HepG2 (cell line): ENCODE results near the gene MLLT1. TPM values are rescaled to one million over a fixed set of nuclear protein-coding genes. Genes with fewer than 3 reads are reported as not detected.

Experiments used
- ATAC-seq: fragments of 200-7000 bp; cut with Tn5 transposase; 3 replicates; pipeline ENCODE4 v1.9.1; 2020; ENCODE audit warnings: mild to moderate bottlenecking, moderate library complexity
- BruUV-seq: library from RNA; stranded (reverse); fragments of 400-500 nt; replicated peaks from 2 replicates; lab custom pipeline; 2021; lab: Mats Ljungman, UMichigan
- CTCF ChIA-PET: fragments of 300-600 bp; formaldehyde crosslinking; extraction: SDS; loops from one replicate; lab custom pipeline; 2021; ENCODE audit warnings: low total read pairs, inconsistent platforms, low intra/inter-chr PET ratio; lab: Yijun Ruan, JAX
- POLR2A ChIA-PET: fragments of 350-600 bp; sonication (Branson Sonifier 250); formaldehyde crosslinking; loops from one replicate; lab custom pipeline; 2020; ENCODE audit warnings: antibody characterized with exemption, inconsistent platforms; lab: Yijun Ruan, JAX
- DNase-seq: peaks from one replicate; pipeline ENCODE4 v3.0.0-alpha.2; 2015; ENCODE audit warnings: low spot score
- FAIRE-seq: peaks from 3 replicates; lab custom pipeline; 2011; peaks lifted over from hg19 to GRCh38; lab: Jason Lieb, UNC
- H2AFZ ChIP-seq: one replicate; pipeline ENCODE4 v1.6.1; 2011; ENCODE audit warnings: low read length, inconsistent platforms
- H3K27ac ChIP-seq: fragments of 300-600 bp; 3 replicates; pipeline ENCODE4 v1.8.0; 2011; ENCODE audit warnings: mixed run types, mild to moderate bottlenecking, mixed read lengths, low read length, inconsistent platforms; ENCODE audit not compliant: insufficient read depth; ENCODE audit errors: extremely low read length
- H3K27me3 ChIP-seq, 2 experiments: fragments of 200-600 bp in 1 of 2; 2 replicates in 1 of 2; 3 replicates in 1 of 2; pipeline versions ENCODE4 v1.6.0 to v1.8.0; 2011; ENCODE audit warnings: low read length in 2 of 2, mild to moderate bottlenecking in 2 of 2, moderate library complexity in 2 of 2, inconsistent platforms in 1 of 2; ENCODE audit not compliant: insufficient read depth in 2 of 2, control insufficient read depth in 1 of 2
- H3K36me3 ChIP-seq, 2 experiments: fragments of 200-600 bp in 1 of 2; replicated peaks in 1 of 2; 2 replicates in 1 of 2; 3 replicates in 1 of 2; pipeline versions ENCODE4 v1.5.1 to v1.8.0; 2011; ENCODE audit warnings: low read length in 2 of 2, inconsistent platforms in 1 of 2; ENCODE audit not compliant: insufficient read depth in 2 of 2, control insufficient read depth in 1 of 2
- H3K4me1 ChIP-seq: 2 replicates; pipeline ENCODE4 v1.5.1; 2012; ENCODE audit warnings: low read length, inconsistent platforms; ENCODE audit not compliant: insufficient read depth
- H3K4me2 ChIP-seq: 2 replicates; pipeline ENCODE4 v1.6.0; 2011; ENCODE audit warnings: low read depth, low read length, inconsistent platforms
- H3K4me3 ChIP-seq, 3 experiments: fragments of 200-600 bp in 1 of 3; sonication (generic), shearing (Covaris generic) in 1 of 3; replicated peaks in 1 of 3; 2 replicates each; pipeline ENCODE4 v1.5.1; 2011 to 2016; ENCODE audit warnings: low read length in 3 of 3, inconsistent platforms in 2 of 3, low read depth in 2 of 3, mild to moderate bottlenecking in 2 of 3, control low read depth in 1 of 3, mixed read lengths in 1 of 3; ENCODE audit not compliant: insufficient read depth in 1 of 3
- H3K79me2 ChIP-seq: one replicate; pipeline ENCODE4 v1.6.1; 2011; ENCODE audit warnings: low read length, inconsistent platforms; ENCODE audit not compliant: insufficient read depth
- H3K9ac ChIP-seq: 2 replicates; pipeline ENCODE4 v1.6.0; 2011; ENCODE audit warnings: mild to moderate bottlenecking, low read depth, low read length, inconsistent platforms; ENCODE audit not compliant: insufficient read depth
- H3K9me3 ChIP-seq: 2 replicates; pipeline ENCODE4 v1.5.1; 2012; ENCODE audit warnings: mild to moderate bottlenecking, low read length
- H4K20me1 ChIP-seq: 2 replicates; pipeline ENCODE4 v1.6.0; 2011; ENCODE audit warnings: inconsistent platforms, mild to moderate bottlenecking, low read length, moderate library complexity; ENCODE audit not compliant: insufficient read depth
- ATF7 ChIP-seq, 2 experiments: fragments of 450-650 bp in 1 of 2; sonication (generic) in 1 of 2; formaldehyde crosslinking in 1 of 2; IDR thresholded peaks; 2 replicates each; pipeline versions ENCODE4 v1.4.0 to v1.6.1; 2016 to 2020; ENCODE audit warnings: antibody characterized with exemption in 1 of 2, mild to moderate bottlenecking in 1 of 2, missing genetic modification reagents in 1 of 2
- FOXJ3 ChIP-seq: sonication (generic); formaldehyde crosslinking; IDR thresholded peaks from 2 replicates; pipeline ENCODE4 v1.4.0; 2020; ENCODE audit warnings: missing genetic modification reagents, mild to moderate bottlenecking, borderline replicate concordance
- HOXA7 ChIP-seq: sonication (generic); formaldehyde crosslinking; IDR thresholded peaks from 2 replicates; pipeline ENCODE4 v1.8.1; 2022; ENCODE audit warnings: mild to moderate bottlenecking, missing genetic modification reagents, moderate library complexity
- NR1H2 ChIP-seq: sonication (generic); formaldehyde crosslinking; IDR thresholded peaks from 2 replicates; pipeline ENCODE4 v1.8.1; 2022; ENCODE audit warnings: low read depth, missing genetic modification reagents, borderline replicate concordance
- PCBP2 ChIP-seq: fragments of 200-400 bp; formaldehyde crosslinking; optimal IDR thresholded peaks from 2 replicates; pipeline ENCODE3; 2018; ENCODE audit warnings: low read length, low read depth; ENCODE audit not compliant: poor library complexity, severe bottlenecking
- RFX3 ChIP-seq: IDR thresholded peaks from 2 replicates; pipeline ENCODE4 v1.6.1; 2016; ENCODE audit warnings: missing biosample characterization, missing genetic modification reagents
- SALL2 ChIP-seq: sonication (generic); formaldehyde crosslinking; IDR thresholded peaks from 2 replicates; pipeline ENCODE4 v1.8.1; 2023; ENCODE audit warnings: mild to moderate bottlenecking, missing genetic modification reagents, inconsistent platforms
- TSC22D2 ChIP-seq: sonication (generic); formaldehyde crosslinking; IDR thresholded peaks from 2 replicates; pipeline ENCODE4 v1.5.1; 2020; ENCODE audit warnings: missing genetic modification reagents, mild to moderate bottlenecking, borderline replicate concordance
- ZFP36L2 ChIP-seq: sonication (generic); formaldehyde crosslinking; IDR thresholded peaks from 2 replicates; pipeline ENCODE4 v1.4.0; 2020; ENCODE audit warnings: missing genetic modification reagents
- ZMYM2 ChIP-seq: sonication (generic); formaldehyde crosslinking; IDR thresholded peaks from 2 replicates; pipeline ENCODE4 v1.8.0; 2022; ENCODE audit warnings: mild to moderate bottlenecking, missing genetic modification reagents
- ZNF20 ChIP-seq: sonication (generic); formaldehyde crosslinking; IDR thresholded peaks from 2 replicates; pipeline ENCODE4 v1.4.0; 2020; ENCODE audit warnings: mild to moderate bottlenecking, moderate library complexity, missing genetic modification reagents
- ZNF7 ChIP-seq: IDR thresholded peaks from 2 replicates; pipeline ENCODE4 v1.6.1; 2016; ENCODE audit warnings: missing biosample characterization, missing genetic modification reagents
- WGBS: methylation state at CpG from one replicate; pipeline ENCODE4 v1.1.6; 2017; ENCODE audit warnings: low lambda C conversion rate; 5-methylcytosine and 5-hydroxymethylcytosine counted together
- in situ Hi-C: cut with HindIII; loops from 2 replicates; pipeline ENCODE4 v1.10.0; 2017; ENCODE audit warnings: low pct_unique_long_range_greater_than_20kb; ENCODE audit not compliant: extremely low pct_ligation_motif_present
- intact Hi-C: fragments of 100-400 bp; cut with micrococcal nuclease; formaldehyde crosslinking; loops from one replicate; pipeline ENCODE4 v1.10.0; 2022; ENCODE audit not compliant: unreplicated experiment
- polyA plus RNA-seq, 8 experiments: library from polyadenylated mRNA; depleted of rRNA in 3 of 8; stranded (reverse) in 7 of 8; unstranded in 1 of 8; fragments of >200 nt; fragmentation: Illumina TruSeq in 4 of 8; extraction: Trizol in 4 of 8; gene quantifications; 2 replicates each; pipeline versions ENCODE4 v1.2.1 to v1.2.3, GENCODE V29; 2011 to 2016; ENCODE audit warnings: low read depth in 4 of 8, missing spikeins in 1 of 8, mixed read lengths in 1 of 8; ENCODE audit not compliant: insufficient read depth in 1 of 8
- total RNA-seq, 5 experiments: library from RNA; depleted of rRNA; stranded (reverse); fragments of >200 nt; fragmentation: Illumina TruSeq; extraction: Trizol; gene quantifications; 2 replicates each; pipeline ENCODE4 v1.2.3, GENCODE V29; 2016; ENCODE audit warnings: low read depth in 1 of 5
- TF ChIP-seq, protein P1 (sequence below): sonication (generic); formaldehyde crosslinking; conservative IDR thresholded peaks from 2 replicates; pipeline ENCODE4 v1.8.0; 2022; ENCODE audit warnings: low read depth, missing genetic modification reagents
- TF ChIP-seq, protein P2 (sequence below): sonication (generic); formaldehyde crosslinking; IDR thresholded peaks from 2 replicates; pipeline ENCODE4 v1.5.0; 2020; ENCODE audit warnings: missing genetic modification reagents
- TF ChIP-seq, protein P3 (sequence below): sonication (generic); formaldehyde crosslinking; IDR thresholded peaks from 2 replicates; pipeline ENCODE4 v1.5.1; 2020; ENCODE audit warnings: missing genetic modification reagents, mild to moderate bottlenecking, borderline replicate concordance

MLLT1 gene
- total and polyA plus RNA-seq, 2 of the 13 experiments (the other 11 are each of a cell fraction or from before 2014, with no cell fraction given), result 11.7 to 12.2 TPM

DNA sequence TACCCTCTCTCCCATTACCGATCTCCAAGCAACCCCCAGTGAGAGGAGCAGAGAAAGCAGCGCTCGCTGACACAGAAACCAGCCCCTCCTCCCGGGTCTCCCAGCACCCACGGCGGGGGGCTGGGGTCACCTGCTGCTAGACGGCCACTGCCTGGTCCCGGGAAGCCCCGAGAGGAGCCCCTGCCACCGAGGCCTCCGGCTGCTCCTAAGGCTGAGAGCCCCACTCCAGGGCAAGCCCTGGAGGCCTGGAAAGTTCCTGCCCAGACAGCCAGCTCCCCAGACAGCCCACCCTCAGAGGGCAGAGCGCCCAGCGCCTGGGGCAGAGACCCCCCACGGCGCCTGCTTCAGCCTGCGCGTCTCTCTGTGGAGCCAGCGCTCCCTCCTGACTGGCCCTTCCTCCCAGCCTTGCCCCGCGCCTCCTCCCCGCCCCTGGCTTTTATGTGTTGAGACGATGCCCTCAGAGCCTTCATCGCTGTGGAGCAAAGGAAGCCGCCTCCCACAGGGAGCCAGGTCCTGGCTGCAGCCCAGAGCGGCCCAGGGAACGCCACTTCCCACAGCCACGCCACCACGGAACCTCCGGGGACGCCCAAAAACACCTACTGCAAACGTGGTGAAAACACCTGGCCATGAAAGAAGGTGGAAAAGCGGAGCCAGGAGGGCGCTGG is 51.1 kb downstream of the MLLT1 start:
- FAIRE-seq, result no peak
- TF ChIP-seq SALL2 (no peak), NR1H2 (CRISPR knock-in tag) (no peak), ATF7 (IDR thresholded peaks at IDR 0.05) (no peak), ATF7 (CRISPR knock-in tag; IDR thresholded peaks at IDR 0.05) (no peak)
- TF ChIP-seq, all 625 proteins: peak for 0
- peaks cover 17 to 44% of the 10 kb centered on the region in 2 experiments; a peak in 4 of 5 replicates for H3K36me3 ChIP-seq
- BruUV-seq, result no TSS peak
- no peak overlapping the region for H3K9ac ChIP-seq
- H2AFZ ChIP-seq, result no peak overlapping the region
- no peaks in the 10 kb centered on the region for H3K9me3 ChIP-seq
- intact Hi-C loops (no loop called here), in situ Hi-C loops (no loop called here)
- no peaks in the 10 kb centered on the region for H3K27me3 ChIP-seq
- DNase-seq (no peak), ATAC-seq (no peak)
- ChIA-PET POLR2A (no interaction called here), CTCF (no interaction called here)
- 0 out of 2 replicates have a peak, but pooled peaks cover 5% of the 10 kb centered on the region for H4K20me1 ChIP-seq
- 99% methylated on average over 10 of the region's 33 CpGs for WGBS
- H3K27ac ChIP-seq, result no peak overlapping the region
- H3K4me3 ChIP-seq, result no peak overlapping the region
- peaks cover 3% of the 10 kb centered on the region for H3K79me2 ChIP-seq
- no peak overlapping the region for H3K4me2 ChIP-seq
- H3K4me1 ChIP-seq, result peaks cover 26% of the 10 kb centered on the region

DNA sequence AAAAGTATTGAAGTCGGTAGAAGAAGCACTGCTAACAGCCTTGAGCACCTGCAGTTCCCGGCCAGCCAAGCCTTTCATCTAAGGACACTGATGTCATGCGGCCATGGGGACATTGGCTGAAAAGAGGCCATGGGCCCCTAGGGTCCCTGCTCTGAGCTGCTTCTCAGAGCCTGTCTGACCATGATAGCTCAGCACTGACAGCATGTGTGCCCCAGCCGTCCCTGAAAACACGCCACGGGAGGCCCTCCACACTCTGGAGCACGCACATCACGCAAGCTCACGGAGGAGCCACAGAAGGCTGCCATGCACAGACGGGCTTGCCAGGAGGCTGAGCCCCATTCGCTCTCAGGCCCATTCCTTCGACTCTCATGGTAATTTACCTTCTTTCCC is 51.8 kb downstream of the MLLT1 start:
- Histone ChIP-seq H3K27me3 (no peaks in the 10 kb centered on the region), H3K4me3 (no peak overlapping the region), H2AFZ (no peak overlapping the region), H3K36me3 (peaks cover 21 to 44% of the 10 kb centered on the region in 2 experiments; a peak in 4 of 5 replicates), H3K27ac (no peak overlapping the region), H4K20me1 (0 out of 2 replicates have a peak, but pooled peaks cover 5% of the 10 kb centered on the region), H3K79me2 (peaks cover 3% of the 10 kb centered on the region), H3K4me1 (peaks cover 19% of the 10 kb centered on the region), H3K4me2 (no peak overlapping the region), H3K9me3 (no peaks in the 10 kb centered on the region), H3K9ac (no peak overlapping the region)
- in situ Hi-C loops, result no loop called here
- DNase-seq, result no peak
- no peak for FAIRE-seq
- no peak for ATAC-seq
- intact Hi-C loops, result no loop called here
- CTCF ChIA-PET, result no interaction called here
- WGBS, result 97% methylated on average over 9 of the region's 12 CpGs
- POLR2A ChIA-PET, result no interaction called here
- no TSS peak for BruUV-seq
- TF ChIP-seq, protein P1, sequence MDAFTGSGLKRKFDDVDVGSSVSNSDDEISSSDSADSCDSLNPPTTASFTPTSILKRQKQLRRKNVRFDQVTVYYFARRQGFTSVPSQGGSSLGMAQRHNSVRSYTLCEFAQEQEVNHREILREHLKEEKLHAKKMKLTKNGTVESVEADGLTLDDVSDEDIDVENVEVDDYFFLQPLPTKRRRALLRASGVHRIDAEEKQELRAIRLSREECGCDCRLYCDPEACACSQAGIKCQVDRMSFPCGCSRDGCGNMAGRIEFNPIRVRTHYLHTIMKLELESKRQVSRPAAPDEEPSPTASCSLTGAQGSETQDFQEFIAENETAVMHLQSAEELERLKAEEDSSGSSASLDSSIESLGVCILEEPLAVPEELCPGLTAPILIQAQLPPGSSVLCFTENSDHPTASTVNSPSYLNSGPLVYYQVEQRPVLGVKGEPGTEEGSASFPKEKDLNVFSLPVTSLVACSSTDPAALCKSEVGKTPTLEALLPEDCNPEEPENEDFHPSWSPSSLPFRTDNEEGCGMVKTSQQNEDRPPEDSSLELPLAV (CRISPR knock-in tag), result no peak
- TF ChIP-seq, protein P2, sequence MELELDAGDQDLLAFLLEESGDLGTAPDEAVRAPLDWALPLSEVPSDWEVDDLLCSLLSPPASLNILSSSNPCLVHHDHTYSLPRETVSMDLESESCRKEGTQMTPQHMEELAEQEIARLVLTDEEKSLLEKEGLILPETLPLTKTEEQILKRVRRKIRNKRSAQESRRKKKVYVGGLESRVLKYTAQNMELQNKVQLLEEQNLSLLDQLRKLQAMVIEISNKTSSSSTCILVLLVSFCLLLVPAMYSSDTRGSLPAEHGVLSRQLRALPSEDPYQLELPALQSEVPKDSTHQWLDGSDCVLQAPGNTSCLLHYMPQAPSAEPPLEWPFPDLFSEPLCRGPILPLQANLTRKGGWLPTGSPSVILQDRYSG, result no peak
- TF ChIP-seq PCBP2 (no peak), ZNF20 (no peak), ZNF7 (CRISPR knock-in tag) (no peak), ZMYM2 (CRISPR knock-in tag) (no peak), RFX3 (no peak), FOXJ3 (CRISPR knock-in tag) (no peak), HOXA7 (no peak), ZFP36L2 (no peak), TSC22D2 (CRISPR knock-in tag) (no peak)
- TF ChIP-seq, protein P3, sequence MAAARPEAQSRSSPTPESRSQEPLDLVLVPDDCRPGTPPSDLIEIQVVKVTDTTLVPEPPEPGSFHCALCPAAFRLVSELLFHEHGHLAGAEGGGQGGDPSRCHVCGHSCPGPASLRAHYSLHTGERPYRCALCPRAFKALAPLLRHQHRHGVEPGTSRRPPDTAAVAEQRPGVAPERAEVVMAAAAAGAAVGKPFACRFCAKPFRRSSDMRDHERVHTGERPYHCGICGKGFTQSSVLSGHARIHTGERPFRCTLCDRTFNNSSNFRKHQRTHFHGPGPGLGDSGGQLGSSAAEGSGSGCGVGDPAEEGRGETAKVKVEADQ (CRISPR knock-in tag), result no peak
